AG10803 (cell line): ENCODE measurements around the gene SUZ12.
"Not testable (repeated sequence)": the region's sequence is repeated elsewhere in the genome, so short reads cannot be mapped to it uniquely, and the experiment has no call there.

ENCODE experiments used
- DNase-seq: peaks from one replicate; pipeline ENCODE4 v3.0.0; 2010; ENCODE audit warnings: low read depth
- H3K4me3 ChIP-seq: 2 replicates; pipeline ENCODE4 v1.5.1; 2011; ENCODE audit warnings: mild to moderate bottlenecking, low read length, control low read depth
- CTCF ChIP-seq: conservative IDR thresholded peaks from 2 replicates; pipeline ENCODE4 v1.5.1; 2011; ENCODE audit warnings: mild to moderate bottlenecking, low read length, control low read depth, inconsistent platforms

SUZ12 gene

GRCh38 chr17:31926100-31926729 is 10.6 kb upstream of the SUZ12 start:
- TF ChIP-seq CTCF: no peak
- no peak overlapping the region for H3K4me3 ChIP-seq
- DNase-seq: no peak

GRCh38 chr17:31931756-31932155 is 5.1 kb upstream of the SUZ12 start:
- TF ChIP-seq CTCF: no peak
- no peak for DNase-seq
- H3K4me3 ChIP-seq: no peak overlapping the region

- TF ChIP-seq CTCF: no peak
- DNase-seq: no peak
- H3K4me3 ChIP-seq: no peak overlapping the region
Measured at GRCh38 chr17:31935512-31935911, 1.3 kb upstream of the SUZ12 start.

- H3K4me3 ChIP-seq: peak overlapping the region; percentile 65
- not testable (repeated sequence) for DNase-seq
Measured at GRCh38 chr17:31937926-31938641, 1.3 kb downstream of the SUZ12 start.

- not testable (repeated sequence) for DNase-seq, H3K4me3 ChIP-seq
Measured at GRCh38 chr17:31941916-31942315, 5.1 kb downstream of the SUZ12 start.

- H3K4me3 ChIP-seq, DNase-seq: not testable (repeated sequence)
Measured at GRCh38 chr17:31942396-31942795, 5.6 kb downstream of the SUZ12 start.

GRCh38 chr17:31951953-31952352 is 15.1 kb downstream of the SUZ12 start:
- not testable (repeated sequence) for H3K4me3 ChIP-seq, DNase-seq

GRCh38 chr17:31964131-31964530 is 27.3 kb downstream of the SUZ12 start:
- not testable (repeated sequence) for H3K4me3 ChIP-seq, DNase-seq

GRCh38 chr17:31967648-31968047 is 30.8 kb downstream of the SUZ12 start:
- no peak for DNase-seq
- TF ChIP-seq CTCF: no peak
- H3K4me3 ChIP-seq: no peak overlapping the region

GRCh38 chr17:31970416-31970815 is 33.6 kb downstream of the SUZ12 start:
- DNase-seq, H3K4me3 ChIP-seq: not testable (repeated sequence)

GRCh38 chr17:31974269-31975071 is 37.7 kb downstream of the SUZ12 start:
- H3K4me3 ChIP-seq, DNase-seq: not testable (repeated sequence)

GRCh38 chr17:31975391-31975790 is 38.6 kb downstream of the SUZ12 start:
- H3K4me3 ChIP-seq, DNase-seq: not testable (repeated sequence)

GRCh38 chr17:31991821-31992220 is 55.0 kb downstream of the SUZ12 start:
- not testable (repeated sequence) for H3K4me3 ChIP-seq, DNase-seq
